Keratinocyte (primary cell): ENCODE results near the gene PRKCZ. TPM values are rescaled to one million over a fixed set of nuclear protein-coding genes. Genes with fewer than 3 reads are reported as not detected.

Experiments used
- DNase-seq: peaks from one replicate; pipeline ENCODE4 v3.0.0-alpha.2; 2011; ENCODE audit warnings: low read depth, missing footprints, low spot score
- FAIRE-seq: peaks from 2 replicates; lab custom pipeline; 2011; peaks lifted over from hg19 to GRCh38; lab: Jason Lieb, UNC
- H2AFZ ChIP-seq: 2 replicates; pipeline ENCODE4 v1.6.0; 2012; ENCODE audit warnings: low read length, control low read depth, inconsistent platforms; ENCODE audit not compliant: control insufficient read depth
- H3K27ac ChIP-seq: 2 replicates; pipeline ENCODE4 v1.5.1; 2011; ENCODE audit warnings: low read length; ENCODE audit not compliant: control insufficient read depth, insufficient read depth
- H3K27me3 ChIP-seq: 3 replicates; pipeline ENCODE4 v1.6.0; 2011; ENCODE audit warnings: low read length; ENCODE audit not compliant: control insufficient read depth, insufficient read depth; ENCODE audit errors: extremely low read depth
- H3K36me3 ChIP-seq, 2 experiments: 2 replicates in 1 of 2; 3 replicates in 1 of 2; pipeline ENCODE4 v1.5.1; 2011; ENCODE audit warnings: low read length in 2 of 2, mild to moderate bottlenecking in 1 of 2; ENCODE audit not compliant: control insufficient read depth in 2 of 2, insufficient read depth in 2 of 2; ENCODE audit errors: extremely low read depth in 1 of 2
- H3K4me1 ChIP-seq: 3 replicates; pipeline ENCODE4 v1.5.1; 2011; ENCODE audit warnings: low read length; ENCODE audit not compliant: control insufficient read depth, insufficient read depth; ENCODE audit errors: extremely low read depth
- H3K4me2 ChIP-seq: 3 replicates; pipeline ENCODE4 v1.6.0; 2011; ENCODE audit warnings: low read depth, low read length; ENCODE audit not compliant: control insufficient read depth, insufficient read depth; ENCODE audit errors: extremely low read depth
- H3K4me3 ChIP-seq, 3 experiments: fragments of 200-600 bp in 1 of 3; sonication (generic) in 1 of 3; 2 replicates in 2 of 3; 3 replicates in 1 of 3; pipeline ENCODE4 v1.5.1; 2011 to 2016; ENCODE audit warnings: low read length in 3 of 3, mild to moderate bottlenecking in 3 of 3, control low read depth in 2 of 3, inconsistent platforms in 1 of 3, low read depth in 1 of 3, mixed read lengths in 1 of 3, mixed run types in 1 of 3, moderate library complexity in 1 of 3; ENCODE audit not compliant: control insufficient read depth in 2 of 3, insufficient read depth in 2 of 3; ENCODE audit errors: extremely low read depth in 1 of 3
- H3K79me2 ChIP-seq: 2 replicates; pipeline ENCODE4 v1.6.0; 2012; ENCODE audit warnings: low read length; ENCODE audit not compliant: control insufficient read depth, insufficient read depth
- H3K9ac ChIP-seq: 3 replicates; pipeline ENCODE4 v1.6.0; 2011; ENCODE audit warnings: low read length; ENCODE audit not compliant: control insufficient read depth, insufficient read depth; ENCODE audit errors: extremely low read depth
- H3K9me1 ChIP-seq: 3 replicates; pipeline ENCODE4 v1.6.0; 2011; ENCODE audit warnings: low read length; ENCODE audit not compliant: control insufficient read depth, insufficient read depth; ENCODE audit errors: extremely low read depth
- H3K9me3 ChIP-seq: 2 replicates; pipeline ENCODE4 v1.5.1; 2012; ENCODE audit warnings: low read depth, low read length; ENCODE audit not compliant: control insufficient read depth
- H4K20me1 ChIP-seq: 3 replicates; pipeline ENCODE4 v1.6.0; 2011; ENCODE audit warnings: low read length; ENCODE audit not compliant: control insufficient read depth, insufficient read depth; ENCODE audit errors: extremely low read depth
- EZH2 ChIP-seq: IDR thresholded peaks from one replicate; pipeline ENCODE4 v1.6.1; 2012; ENCODE audit warnings: inconsistent platforms, mild to moderate bottlenecking, low read length, moderate library complexity
- dilution Hi-C: fragments of 300-500 bp; cut with MboI; formaldehyde crosslinking; loops from one replicate; pipeline ENCODE4 v1.7.0; 2020; ENCODE audit warnings: low sequenced_read_pairs; ENCODE audit not compliant: extremely low pct_ligation_motif_present
- polyA plus RNA-seq, 5 experiments: library from polyadenylated mRNA; depleted of rRNA in 3 of 5; stranded (reverse) in 3 of 5; stranded (forward) in 1 of 5; unstranded in 1 of 5; fragments of >200 nt; gene quantifications; 1 replicate in 1 of 5; 2 replicates in 3 of 5; 3 replicates in 1 of 5; pipeline versions ENCODE4 v1.2.1 to v1.2.3, GENCODE V29; 2011 to 2012; ENCODE audit warnings: missing spikeins in 2 of 5, low read depth in 1 of 5, low replicate concordance in 1 of 5
- TF ChIP-seq, protein P1 (sequence below), 3 experiments: IDR thresholded peaks in 1 of 3; conservative IDR thresholded peaks in 1 of 3; optimal IDR thresholded peaks in 1 of 3; 2 replicates in 2 of 3; 3 replicates in 1 of 3; pipeline versions ENCODE3 to v1.5.1; 2011; ENCODE audit warnings: low read length in 3 of 3, mild to moderate bottlenecking in 3 of 3, moderate library complexity in 2 of 3, control low read depth in 1 of 3, inconsistent platforms in 1 of 3; ENCODE audit not compliant: insufficient read depth in 2 of 3; ENCODE audit errors: extremely low read depth in 1 of 3

The PRKCZ gene
- polyA plus RNA-seq, 1 donor (not counting 4 experiments of a cell fraction or from before 2014, with no cell fraction given), result 36.3 TPM

GRCh38 chr1:2043886-2044285, 6.3 kb upstream of the PRKCZ start:
- Histone ChIP-seq H3K27ac (no peak overlapping the region), H4K20me1 (no peaks in the 10 kb centered on the region), H3K4me3 (no peak overlapping the region), H2AFZ (no peak overlapping the region), H3K9me1 (no peaks in the 10 kb centered on the region), H3K4me1 (peaks cover 6% of the 10 kb centered on the region), H3K9ac (no peak overlapping the region), H3K9me3 (no peaks in the 10 kb centered on the region), H3K36me3 (no peaks in the 10 kb centered on the region), H3K27me3 (no peaks in the 10 kb centered on the region), H3K79me2 (no peaks in the 10 kb centered on the region), H3K4me2 (no peak overlapping the region)
- TF ChIP-seq, protein P1, sequence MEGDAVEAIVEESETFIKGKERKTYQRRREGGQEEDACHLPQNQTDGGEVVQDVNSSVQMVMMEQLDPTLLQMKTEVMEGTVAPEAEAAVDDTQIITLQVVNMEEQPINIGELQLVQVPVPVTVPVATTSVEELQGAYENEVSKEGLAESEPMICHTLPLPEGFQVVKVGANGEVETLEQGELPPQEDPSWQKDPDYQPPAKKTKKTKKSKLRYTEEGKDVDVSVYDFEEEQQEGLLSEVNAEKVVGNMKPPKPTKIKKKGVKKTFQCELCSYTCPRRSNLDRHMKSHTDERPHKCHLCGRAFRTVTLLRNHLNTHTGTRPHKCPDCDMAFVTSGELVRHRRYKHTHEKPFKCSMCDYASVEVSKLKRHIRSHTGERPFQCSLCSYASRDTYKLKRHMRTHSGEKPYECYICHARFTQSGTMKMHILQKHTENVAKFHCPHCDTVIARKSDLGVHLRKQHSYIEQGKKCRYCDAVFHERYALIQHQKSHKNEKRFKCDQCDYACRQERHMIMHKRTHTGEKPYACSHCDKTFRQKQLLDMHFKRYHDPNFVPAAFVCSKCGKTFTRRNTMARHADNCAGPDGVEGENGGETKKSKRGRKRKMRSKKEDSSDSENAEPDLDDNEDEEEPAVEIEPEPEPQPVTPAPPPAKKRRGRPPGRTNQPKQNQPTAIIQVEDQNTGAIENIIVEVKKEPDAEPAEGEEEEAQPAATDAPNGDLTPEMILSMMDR (optimal IDR thresholded peaks at IDR 0.05 in 1 of 3, IDR thresholded peaks at IDR 0.05 in 1 of 3, conservative IDR thresholded peaks at IDR 0.05 in 1 of 3; ENCODE audit: extremely low read depth in 1 of 3, insufficient read depth in 2 of 3, low read length in 3 of 3), result no peak
- no peak for TF ChIP-seq EZH2
- dilution Hi-C loops, result no loop called here
- FAIRE-seq, result no peak
- DNase-seq, result no peak

- Histone ChIP-seq H3K36me3 (no peaks in the 10 kb centered on the region), H4K20me1 (no peaks in the 10 kb centered on the region), H3K4me2 (peak overlapping the region; percentile 59), H3K27me3 (no peaks in the 10 kb centered on the region), H3K4me3 (peak overlapping the region in 2 of 3 experiments; percentile 6 to 33), H2AFZ (peak overlapping the region; percentile 96), H3K9me1 (no peaks in the 10 kb centered on the region), H3K9me3 (no peaks in the 10 kb centered on the region), H3K9ac (peak overlapping the region; percentile 60), H3K79me2 (no peaks in the 10 kb centered on the region), H3K27ac (no peak overlapping the region), H3K4me1 (peaks cover 6% of the 10 kb centered on the region)
- no peak for TF ChIP-seq EZH2
- TF ChIP-seq, protein P1 (optimal IDR thresholded peaks at IDR 0.05 in 1 of 3, IDR thresholded peaks at IDR 0.05 in 1 of 3, conservative IDR thresholded peaks at IDR 0.05 in 1 of 3; ENCODE audit: extremely low read depth in 1 of 3, insufficient read depth in 2 of 3, low read length in 3 of 3), result peak in 2 of 3 experiments; percentile 76 to 88
- no peak for FAIRE-seq
- dilution Hi-C loops, result no loop called here
- no peak for DNase-seq
These were observed 5.5 kb upstream of the PRKCZ start for GRCh38 chr1:2044510-2045319.
